Keratinocyte (primary cell): ENCODE measurements around the gene PLA2G2C.

Source experiments
- CTCF ChIP-seq, 3 experiments: IDR thresholded peaks in 1 of 3; conservative IDR thresholded peaks in 1 of 3; optimal IDR thresholded peaks in 1 of 3; 2 replicates in 2 of 3; 3 replicates in 1 of 3; pipeline versions ENCODE3 to v1.5.1; 2011; ENCODE audit warnings: low read length in 3 of 3, mild to moderate bottlenecking in 3 of 3, moderate library complexity in 2 of 3, control low read depth in 1 of 3, inconsistent platforms in 1 of 3; ENCODE audit not compliant: insufficient read depth in 2 of 3; ENCODE audit errors: extremely low read depth in 1 of 3
- EZH2 ChIP-seq: IDR thresholded peaks from one replicate; pipeline ENCODE4 v1.6.1; 2012; ENCODE audit warnings: inconsistent platforms, mild to moderate bottlenecking, low read length, moderate library complexity

GRCh38 chr1:20233394-20233793 lies 47.1 kb upstream of the PLA2G2C start:
- TF ChIP-seq CTCF (optimal IDR thresholded peaks at IDR 0.05 in 1 of 3, IDR thresholded peaks at IDR 0.05 in 1 of 3, conservative IDR thresholded peaks at IDR 0.05 in 1 of 3; ENCODE audit: extremely low read depth in 1 of 3, insufficient read depth in 2 of 3, low read length in 3 of 3) (peak; percentile 9 to 45 (median 40)), EZH2 (no peak)
